Raji (cell line): ENCODE results near the gene AGPAT3.

Source experiments
- POLR2A ChIP-seq: IDR thresholded peaks from 2 replicates; pipeline ENCODE4 v1.6.1; 2011; ENCODE audit warnings: low read depth, low read length, control low read depth; ENCODE audit not compliant: insufficient read depth

AGPAT3 gene

GRCh38 chr21:43950936-43951335 lies 85.9 kb downstream of the AGPAT3 start:
- no peak for TF ChIP-seq POLR2A

DNA sequence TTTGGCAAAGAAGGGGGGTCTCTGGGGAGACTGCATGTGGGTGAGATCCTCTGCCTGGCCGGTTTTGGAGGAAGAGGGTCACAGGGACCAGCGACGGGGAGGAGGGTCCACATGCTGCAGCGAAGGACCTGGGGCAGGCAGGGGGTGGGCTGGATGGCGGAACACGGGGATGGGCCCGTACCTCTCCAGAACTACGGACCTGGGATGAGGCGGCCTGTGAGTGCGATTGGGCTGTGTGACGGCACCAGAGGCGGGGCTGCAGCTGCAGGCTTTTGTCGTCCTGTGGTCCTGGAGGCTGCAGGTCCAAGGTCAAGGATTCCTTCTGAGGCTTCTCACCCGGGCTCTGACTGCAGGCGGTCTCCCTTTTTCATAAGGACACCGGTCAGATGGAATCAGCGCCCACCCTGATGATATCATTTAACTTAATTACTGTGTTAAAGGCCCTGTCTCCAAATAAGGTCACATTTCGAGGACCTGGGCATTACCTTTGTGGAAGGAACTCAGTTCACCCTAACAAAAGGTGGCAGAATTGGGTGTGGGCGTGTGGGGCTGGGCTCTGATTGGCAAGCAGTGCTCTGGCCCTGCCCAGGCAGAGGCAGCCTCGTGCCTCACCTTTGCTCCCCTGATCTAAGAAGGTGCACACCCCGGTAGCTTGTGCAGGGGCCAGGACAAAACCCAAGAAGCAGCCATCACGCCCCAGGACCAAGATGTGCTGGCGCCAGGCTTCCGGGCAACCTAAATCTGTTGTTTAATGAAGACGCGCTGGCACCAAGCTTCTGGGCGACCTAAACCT lies 87.1 kb downstream of the AGPAT3 start:
- no peak for TF ChIP-seq POLR2A

DNA sequence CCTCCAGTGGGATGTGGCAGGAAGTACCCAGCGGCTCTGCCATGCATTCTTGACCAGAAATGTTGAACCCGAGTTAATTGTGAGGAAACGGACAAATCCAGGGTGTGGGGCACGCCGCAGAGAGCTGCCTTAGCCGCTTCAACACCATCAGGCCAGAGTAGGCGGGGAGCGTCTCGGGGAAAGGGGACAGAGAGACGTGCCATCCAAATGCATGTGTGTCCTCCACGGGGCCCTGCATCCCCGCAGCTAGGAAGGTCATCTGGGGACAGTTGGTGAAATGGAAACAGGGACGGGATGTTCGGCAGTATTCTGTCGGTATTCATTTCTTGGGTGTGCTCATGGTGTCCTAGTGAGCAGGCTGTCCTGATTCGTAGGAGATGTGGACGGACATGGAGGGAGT lies 88.0 kb downstream of the AGPAT3 start:
- no peak for TF ChIP-seq POLR2A

- no peak for TF ChIP-seq POLR2A
Observed at GRCh38 chr21:43954042-43954441, 89.0 kb downstream of the AGPAT3 start.

DNA sequence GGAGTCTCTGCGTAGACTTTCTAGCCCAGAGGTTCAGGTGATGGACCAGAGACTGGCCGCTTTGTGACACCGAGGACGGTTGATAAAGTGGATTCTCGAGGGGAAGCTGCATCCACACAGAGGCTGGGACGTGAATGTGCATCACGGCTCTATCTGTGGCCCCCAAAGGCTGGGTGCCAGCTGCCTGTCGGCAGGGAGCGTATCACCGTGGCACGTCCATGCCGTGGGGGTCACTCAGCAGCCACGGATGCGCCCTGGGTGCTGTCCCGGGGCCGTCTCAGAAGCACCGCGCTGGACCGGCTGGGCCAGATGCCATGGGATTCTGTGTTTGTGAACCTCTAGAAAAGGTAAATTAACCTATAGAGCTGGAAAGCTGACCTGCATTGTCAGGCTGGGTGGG lies 89.9 kb downstream of the AGPAT3 start:
- no peak for TF ChIP-seq POLR2A

DNA sequence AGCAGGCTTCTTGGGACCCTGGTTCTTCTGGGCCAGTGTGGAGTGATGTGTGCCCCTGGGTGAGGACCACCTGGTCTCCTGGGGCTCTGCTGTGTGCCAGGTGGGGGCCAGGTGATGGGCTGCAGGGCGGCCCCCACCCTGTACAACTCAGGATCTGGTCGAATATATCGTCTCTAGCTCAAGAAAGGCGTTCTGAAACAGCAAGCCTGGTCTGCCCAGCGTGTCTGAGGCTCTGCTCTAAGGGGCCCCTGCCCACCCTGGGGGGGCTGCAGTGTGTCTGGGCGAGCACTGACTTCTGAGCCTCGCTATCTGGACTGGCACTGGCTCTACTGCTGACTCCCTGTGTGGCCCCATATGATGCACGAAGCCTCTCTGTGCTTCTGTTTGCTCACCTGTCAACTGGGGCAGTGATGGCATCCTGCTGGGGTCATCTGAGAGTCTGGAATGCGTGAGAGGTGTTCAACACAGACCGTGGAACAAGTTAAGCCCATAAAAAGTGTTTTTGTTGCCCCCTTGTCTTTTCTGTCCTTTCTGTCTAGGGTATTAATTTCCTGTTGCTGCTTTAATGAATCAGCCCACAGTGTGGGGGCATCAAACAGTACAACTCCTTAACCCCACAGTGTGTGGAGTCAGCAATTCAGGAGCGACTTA lies 91.1 kb downstream of the AGPAT3 start:
- no peak for TF ChIP-seq POLR2A

GRCh38 chr21:43956670-43957035 lies 91.6 kb downstream of the AGPAT3 start:
- no peak for TF ChIP-seq POLR2A

- TF ChIP-seq POLR2A = no peak
Observed at GRCh38 chr21:43957128-43957571, 92.1 kb downstream of the AGPAT3 start.

GRCh38 chr21:43957611-43958362 lies 92.8 kb downstream of the AGPAT3 start:
- no peak for TF ChIP-seq POLR2A

DNA sequence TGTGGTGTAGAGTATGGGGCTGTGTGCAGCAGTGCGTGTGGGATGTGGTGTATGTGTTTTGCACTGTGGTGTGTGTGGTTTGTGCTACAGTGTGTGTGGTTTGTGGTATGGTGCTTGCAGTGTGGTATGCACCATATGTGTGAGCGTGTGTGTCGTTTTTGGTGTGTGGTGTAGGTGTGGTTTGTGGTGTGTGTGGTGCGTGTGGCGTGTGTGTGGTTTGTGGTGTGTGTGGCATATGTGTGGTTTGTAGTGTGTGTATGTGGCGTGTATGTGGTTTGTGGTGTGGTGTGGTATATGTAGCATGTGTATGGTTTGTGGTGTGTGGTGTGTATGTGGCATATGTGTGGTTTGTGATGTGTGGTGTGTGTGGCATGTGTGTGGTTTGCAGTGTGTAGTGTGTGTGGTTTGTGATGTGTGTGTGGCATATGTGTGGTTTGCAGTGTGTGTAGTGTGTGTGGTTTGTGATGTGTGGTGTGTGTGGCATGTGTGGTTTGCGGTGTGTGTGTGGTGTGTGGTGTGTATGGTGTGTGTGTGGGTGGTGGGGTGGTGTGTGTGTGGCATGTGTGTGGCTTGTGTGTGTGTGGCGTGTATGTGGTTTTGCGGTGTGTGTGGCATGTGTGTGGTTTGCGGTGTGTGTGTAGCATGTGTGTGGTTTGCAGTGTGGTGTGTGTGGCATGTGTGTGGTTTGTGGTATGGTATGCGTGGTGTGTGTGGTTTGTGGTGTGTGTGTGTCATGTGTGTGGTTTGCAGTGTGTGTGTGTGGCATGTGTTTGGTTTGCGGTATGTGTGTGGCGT lies 93.5 kb downstream of the AGPAT3 start:
- no peak for TF ChIP-seq POLR2A

- TF ChIP-seq POLR2A = no peak
Observed at GRCh38 chr21:43959231-43960116, 94.5 kb downstream of the AGPAT3 start.

DNA sequence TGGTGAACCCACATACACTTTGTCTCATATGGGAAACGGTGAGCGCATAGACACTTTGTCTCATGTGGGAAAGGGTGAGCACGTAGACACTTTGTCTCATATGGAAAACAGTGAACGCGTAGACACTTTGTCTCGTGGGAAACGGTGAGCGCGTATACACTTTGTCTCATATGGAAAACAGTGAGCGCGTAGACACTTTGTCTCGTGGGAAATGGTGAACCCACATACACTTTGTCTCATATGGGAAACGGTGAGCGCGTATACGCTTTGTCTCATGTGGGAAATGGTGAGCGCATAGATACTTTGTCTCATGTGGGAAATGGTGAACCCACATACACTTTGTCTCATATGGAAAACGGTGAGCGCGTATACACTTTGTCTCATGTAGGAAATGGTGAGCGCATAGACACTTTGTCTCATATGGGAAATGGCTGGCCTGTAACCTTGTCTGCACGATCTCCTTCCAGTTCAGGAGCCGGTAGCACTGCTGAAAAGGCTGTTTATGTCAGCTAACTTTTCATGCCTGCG lies 96.4 kb downstream of the AGPAT3 start:
- no peak for TF ChIP-seq POLR2A

- TF ChIP-seq POLR2A = no peak
Observed at GRCh38 chr21:43965911-43966585, 101.0 kb downstream of the AGPAT3 start.
